NCI-H82 treated with DMSO at 0.1 percent for 48 hours (cell line): Measurements from ENCODE around the gene KIF14.
"Not testable (repeated sequence)": the region's sequence is repeated elsewhere in the genome, so short reads cannot be mapped to it uniquely, and the experiment has no call there.

Experiments
- DNase-seq: peaks from one replicate; lab custom pipeline; 2025; ENCODE audit not compliant: unreplicated experiment; lab: John Stamatoyannopoulos, UW

The KIF14 gene

GRCh38 chr1:200636681-200637080 is 16.1 kb upstream of the KIF14 start:
- no peak for DNase-seq

GRCh38 chr1:200634261-200635122 is 13.9 kb upstream of the KIF14 start:
- no peak for DNase-seq

- DNase-seq: no peak
Measured at GRCh38 chr1:200631375-200631774, 10.8 kb upstream of the KIF14 start.

GRCh38 chr1:200630515-200630899 is 10.0 kb upstream of the KIF14 start:
- not testable (repeated sequence) for DNase-seq

GRCh38 chr1:200629876-200630514 is 9.4 kb upstream of the KIF14 start:
- no peak for DNase-seq

- no peak for DNase-seq
Measured at GRCh38 chr1:200628223-200628881, 7.8 kb upstream of the KIF14 start.

- DNase-seq: no peak
Measured at GRCh38 chr1:200627575-200628222, 7.1 kb upstream of the KIF14 start.

- DNase-seq: no peak
Measured at GRCh38 chr1:200626853-200627534, 6.4 kb upstream of the KIF14 start.

GRCh38 chr1:200625381-200625824 is 4.9 kb upstream of the KIF14 start:
- no peak for DNase-seq

- no peak for DNase-seq
Measured at GRCh38 chr1:200624679-200625335, 4.3 kb upstream of the KIF14 start.

- no peak for DNase-seq
Measured at GRCh38 chr1:200619894-200620272, 668 bp downstream of the KIF14 start.

- no peak for DNase-seq
Measured at GRCh38 chr1:200610846-200611245, 9.7 kb downstream of the KIF14 start.

- no peak for DNase-seq
Measured at GRCh38 chr1:200602632-200603031, 17.9 kb downstream of the KIF14 start.

- no peak for DNase-seq
Measured at GRCh38 chr1:200590001-200590400, 30.6 kb downstream of the KIF14 start.

- DNase-seq: no peak
Measured at GRCh38 chr1:200588698-200589097, 31.9 kb downstream of the KIF14 start.

GRCh38 chr1:200564319-200564718 is 56.2 kb downstream of the KIF14 start:
- no peak for DNase-seq

GRCh38 chr1:200561856-200562214 is 58.7 kb downstream of the KIF14 start:
- no peak for DNase-seq

GRCh38 chr1:200558866-200559459 is 61.6 kb downstream of the KIF14 start:
- DNase-seq: no peak

- DNase-seq: peak; percentile 57
Measured at GRCh38 chr1:200556002-200556401, 64.5 kb downstream of the KIF14 start.

- not testable (repeated sequence) for DNase-seq
Measured at GRCh38 chr1:200552737-200553136, 67.8 kb downstream of the KIF14 start.
